ENCODE results near the gene ITPKA. TPM values are rescaled to one million over a fixed set of nuclear protein-coding genes. Genes with fewer than 3 reads are reported as not detected.

The ITPKA gene
- total RNA-seq, 1 experiment from 2014 or later = 7.7 TPM

DNA sequence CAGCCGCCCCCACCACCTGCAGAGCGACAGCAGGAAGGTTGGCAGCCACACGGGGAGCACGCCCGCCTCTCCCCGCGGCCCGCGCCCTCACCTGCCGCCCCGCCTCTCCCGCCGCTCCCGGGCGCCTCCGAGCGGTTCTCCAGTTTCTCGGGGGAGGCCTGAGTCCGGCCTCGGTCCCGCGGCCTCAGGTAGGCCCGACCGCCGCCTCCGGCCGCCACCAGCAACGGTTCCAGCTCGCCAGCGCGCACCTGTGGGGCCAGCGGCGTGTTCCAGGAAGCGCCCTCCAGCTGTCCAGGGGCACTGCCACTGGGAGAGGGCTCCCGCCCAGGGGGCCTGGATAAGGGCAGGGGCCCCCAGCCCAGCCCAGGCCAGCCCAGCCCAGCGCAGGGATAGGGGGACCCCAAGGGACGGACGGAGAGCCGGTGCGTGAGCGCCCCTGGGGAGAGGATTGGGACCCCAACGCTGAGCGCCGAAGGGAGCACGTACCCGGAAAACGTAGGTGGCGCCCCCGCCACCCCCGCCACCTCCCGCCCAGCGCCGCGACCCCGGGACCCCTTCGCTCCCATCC is 17.7 kb downstream of the ITPKA start:
- DNase-seq (ENCODE audit: low read depth) = no peak

DNA sequence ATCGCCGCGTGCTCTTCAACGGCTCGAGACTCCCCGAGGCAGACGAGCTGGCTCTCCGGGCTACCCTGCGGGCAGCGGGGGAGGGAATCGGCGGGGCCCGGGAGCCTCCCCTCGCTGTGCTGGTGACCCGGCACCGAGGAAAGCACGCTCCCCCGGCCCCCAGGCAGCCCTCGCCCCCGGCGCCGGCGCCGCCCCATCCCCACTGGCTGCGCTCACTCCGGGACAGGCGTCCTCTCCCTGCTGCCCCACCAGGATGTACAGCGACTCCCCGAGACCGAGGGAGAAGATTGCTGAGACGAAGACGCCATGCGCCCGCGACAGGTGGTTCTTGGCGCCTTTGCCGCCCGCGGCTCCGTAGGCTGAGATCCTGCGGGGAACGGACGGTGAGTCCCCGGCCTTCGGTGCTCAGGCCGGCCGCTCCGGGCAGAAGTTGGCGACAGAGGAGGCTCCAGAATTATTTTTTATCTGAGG is 18.3 kb downstream of the ITPKA start:
- DNase-seq (ENCODE audit: low read depth) = no peak

DNA sequence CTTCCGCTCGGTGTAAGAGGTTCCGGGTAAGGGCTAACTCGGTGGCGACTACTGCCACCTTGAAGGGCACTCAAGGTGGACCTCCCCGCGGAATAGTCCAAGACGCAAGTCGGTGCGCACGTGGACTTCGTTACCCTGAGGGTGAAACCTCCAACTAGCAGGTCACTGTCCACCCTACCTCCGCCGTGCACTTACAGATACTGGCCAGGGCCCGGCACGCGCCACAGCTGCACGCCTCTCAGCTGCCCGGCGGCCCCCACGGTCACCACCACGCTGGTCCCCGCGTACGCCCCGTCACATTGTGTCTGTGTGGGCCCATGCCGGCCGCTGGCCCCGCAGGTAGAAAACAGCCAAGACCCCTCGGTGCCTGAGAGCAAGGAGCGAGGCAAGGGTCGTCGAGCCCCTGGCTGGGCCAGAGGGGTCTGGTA is 18.9 kb downstream of the ITPKA start:
- DNase-seq (ENCODE audit: low read depth) = no peak

DNA sequence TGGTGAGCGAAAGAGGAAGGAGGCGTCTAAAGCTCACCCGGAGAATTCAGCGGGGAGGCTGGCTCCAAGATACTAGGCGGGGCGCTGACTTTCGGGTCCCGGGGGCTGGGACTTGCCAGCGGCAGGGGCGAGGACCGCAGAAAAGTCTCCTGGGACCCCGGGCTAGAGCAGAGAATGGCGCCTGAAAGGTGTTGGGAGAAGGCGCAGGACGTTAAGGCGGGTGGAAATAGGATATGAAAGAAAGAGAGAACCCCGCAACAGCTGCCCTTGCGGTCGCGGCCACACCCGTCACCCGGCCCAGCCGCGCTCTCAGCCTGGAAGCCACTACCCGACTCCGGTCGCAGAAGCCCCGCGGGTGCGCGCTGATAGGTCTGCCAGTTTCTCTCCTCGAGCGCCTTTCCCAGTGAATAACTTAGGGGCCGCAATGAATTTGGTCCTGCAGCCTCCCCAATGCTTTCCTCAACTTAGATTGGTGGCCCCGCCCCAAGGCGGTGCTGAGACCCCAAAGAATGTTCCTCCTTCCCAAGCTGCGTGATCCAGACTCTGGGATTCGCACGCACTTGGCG is 19.3 kb downstream of the ITPKA start:
- DNase-seq (ENCODE audit: low read depth) = peak; percentile 39

DNA sequence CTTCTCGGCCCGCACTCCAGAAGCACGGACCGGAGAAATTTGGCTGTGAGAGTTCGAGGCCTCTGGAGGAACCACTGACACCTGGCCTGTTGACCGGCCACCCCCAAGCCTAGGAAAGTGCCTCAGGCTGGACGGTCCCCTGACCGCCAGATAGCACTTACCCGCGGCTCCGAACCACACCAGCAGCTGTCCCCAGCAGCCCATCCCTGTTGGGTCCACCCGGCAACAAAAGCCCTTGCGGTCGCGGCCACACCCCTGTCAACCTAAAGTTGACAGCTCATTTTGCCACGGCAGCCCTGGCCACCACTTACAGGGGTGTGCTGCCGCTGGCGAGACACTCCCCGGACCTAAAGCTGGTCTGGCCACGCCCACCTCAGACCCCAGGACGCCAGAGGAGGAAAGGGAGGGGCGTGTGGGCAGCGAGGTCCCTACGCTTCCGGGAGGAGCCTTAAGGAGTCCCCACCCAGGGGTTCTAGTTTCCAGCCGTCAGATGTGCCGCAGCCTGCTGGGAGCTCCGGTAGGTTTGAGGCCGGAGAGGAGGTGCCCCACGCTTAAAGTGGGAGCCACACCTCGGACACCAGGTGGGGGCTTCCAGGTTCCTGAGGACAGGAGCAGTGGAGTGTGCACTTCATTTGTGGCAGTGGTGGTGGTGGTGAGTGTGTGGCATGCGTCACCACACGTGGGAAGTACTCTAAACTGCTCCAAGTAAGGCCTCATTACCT is 20.0 kb downstream of the ITPKA start, which contains the start of gene LTK:
Gene LTK, minus strand, starts transcription at position 322 of the 722 bp plus-strand sequence. Its CDS starts 118 bp downstream, at position 204.
- peak; percentile 69 for DNase-seq (ENCODE audit: low read depth)

DNA sequence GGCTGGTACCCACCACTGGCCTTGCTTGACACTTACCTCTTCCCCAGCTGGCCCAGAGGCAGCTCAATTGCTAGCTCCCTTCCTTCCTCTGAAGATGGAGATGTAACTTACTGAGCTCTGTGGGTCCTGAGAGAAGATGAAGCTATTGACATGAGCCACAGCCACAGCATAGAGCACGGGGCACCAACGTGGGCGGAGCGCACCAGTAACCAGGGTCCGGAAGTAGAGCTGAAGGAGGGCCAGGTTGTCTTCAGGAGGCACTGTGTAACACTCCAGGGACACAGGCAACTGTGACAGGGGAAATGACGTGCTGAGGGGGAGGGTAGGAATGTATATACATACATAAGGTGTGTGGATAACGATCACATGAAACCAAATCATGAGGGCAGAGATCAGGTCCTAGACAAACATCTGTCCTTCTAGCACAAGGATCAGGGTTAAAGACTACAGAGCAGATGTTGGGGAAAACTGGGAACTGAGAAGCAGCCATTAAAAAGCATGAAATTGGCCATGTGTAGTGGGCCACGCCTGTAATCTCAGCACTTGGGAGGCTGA is 24.3 kb downstream of the ITPKA start:
- no peak for DNase-seq (ENCODE audit: low read depth)

DNA sequence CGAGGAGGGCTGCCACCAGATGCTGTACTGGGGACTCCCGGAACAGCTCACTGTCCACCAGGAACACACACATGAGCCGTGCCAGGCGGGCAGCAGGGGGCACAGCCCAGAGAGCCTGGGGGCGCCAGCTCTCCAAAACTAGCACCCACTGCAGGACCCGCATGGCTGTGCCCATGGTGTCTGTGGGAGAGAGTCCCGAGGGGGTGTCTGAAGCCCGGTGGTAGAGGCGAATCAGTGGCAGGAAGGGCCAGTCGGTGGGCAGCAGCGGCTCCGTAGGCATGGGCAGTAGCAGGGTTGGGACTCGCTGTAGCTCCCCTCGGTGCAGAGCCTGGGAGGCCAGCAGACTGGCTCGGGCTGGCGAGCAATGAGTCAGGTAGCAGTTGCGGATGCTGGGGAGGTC is 27.0 kb downstream of the ITPKA start:
- no peak for DNase-seq (ENCODE audit: low read depth)

DNA sequence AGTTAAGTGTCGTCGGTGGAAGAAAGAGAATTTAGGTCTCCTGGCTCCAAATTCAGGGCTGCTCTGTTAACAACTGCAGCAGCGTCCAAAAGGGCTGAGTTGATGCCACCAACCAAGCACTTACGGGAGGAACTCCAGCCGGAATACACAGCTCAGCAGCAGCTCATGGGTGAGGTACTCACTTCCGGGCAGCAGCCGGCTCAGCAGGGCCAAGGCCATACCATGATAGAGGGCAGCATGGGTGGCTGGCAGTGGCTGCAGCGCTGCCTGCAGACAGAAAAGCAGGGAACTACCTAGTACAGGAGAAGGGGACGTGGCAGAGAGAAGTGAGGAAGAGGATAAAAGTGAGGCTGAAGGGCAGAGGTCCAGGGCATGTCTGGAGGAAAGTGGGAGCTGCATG is 27.9 kb downstream of the ITPKA start:
- DNase-seq (ENCODE audit: low read depth) = no peak

DNA sequence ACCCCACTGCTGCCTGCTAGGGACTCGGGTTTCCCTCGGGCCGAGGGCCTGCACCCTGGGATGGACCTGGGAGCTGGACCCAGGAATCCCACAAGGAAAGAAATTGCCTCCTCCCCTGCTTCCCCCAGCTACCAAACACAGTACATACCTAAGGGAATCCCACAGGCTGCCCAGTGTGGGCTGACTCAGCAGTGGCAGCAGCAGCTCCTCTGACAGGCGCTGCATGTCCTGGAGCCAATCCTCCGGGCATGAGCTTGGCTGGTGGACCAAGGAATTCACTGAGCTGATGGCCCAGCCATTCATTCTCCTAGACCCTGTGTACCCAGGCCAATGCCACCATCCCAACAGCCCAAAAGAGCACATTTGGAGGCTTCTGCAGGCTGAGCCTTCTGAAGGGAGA is 29.4 kb downstream of the ITPKA start:
- no peak for DNase-seq (ENCODE audit: low read depth)

DNA sequence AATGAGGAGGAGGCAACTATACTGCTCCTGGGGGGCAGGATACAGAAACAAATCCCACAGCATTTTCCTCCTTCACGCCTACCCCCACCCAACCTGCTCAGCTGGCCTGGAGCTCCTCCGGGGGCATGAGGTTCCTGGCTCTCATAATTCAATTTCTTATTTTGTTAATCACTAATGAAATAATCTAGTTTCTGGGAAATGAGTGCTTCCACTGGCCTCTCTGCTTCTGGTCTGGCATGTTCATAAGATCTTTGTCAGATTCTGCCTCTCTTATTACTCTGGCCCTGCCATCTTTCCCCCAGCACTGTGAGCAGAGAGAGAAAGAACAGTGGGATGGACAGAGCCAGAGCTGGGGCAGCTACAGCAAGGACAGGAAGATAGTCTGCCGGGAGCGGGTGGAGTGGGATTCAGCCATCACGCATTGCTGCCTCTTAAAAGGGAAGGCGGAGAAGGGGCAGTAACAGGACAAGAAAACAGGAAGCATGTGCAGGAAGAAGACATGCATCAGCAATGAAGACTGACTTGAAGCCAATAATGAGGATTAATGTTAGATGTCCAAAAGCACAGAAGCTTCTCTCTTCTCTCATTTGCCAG is 36.8 kb downstream of the ITPKA start:
- no peak for DNase-seq (ENCODE audit: low read depth)

DNA sequence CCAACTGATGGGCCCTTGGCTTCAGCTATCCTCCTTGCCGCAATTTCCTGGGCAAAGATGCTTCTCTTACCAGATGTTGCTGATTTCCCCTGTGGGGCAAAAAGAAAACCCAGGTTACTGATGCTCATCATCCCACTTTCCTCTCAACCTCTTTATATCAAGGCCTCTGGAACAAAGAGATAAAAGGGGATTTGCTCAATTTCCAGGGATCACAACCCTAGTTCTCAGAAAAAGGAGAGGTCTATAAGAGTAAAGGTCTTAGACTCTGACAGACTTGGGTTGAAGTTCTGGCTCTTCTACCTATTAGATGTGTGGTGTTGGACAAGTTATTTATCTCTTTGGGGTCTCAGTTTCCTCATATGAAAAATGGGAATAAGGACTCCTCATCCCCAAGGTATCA is 41.9 kb downstream of the ITPKA start:
- no peak for DNase-seq (ENCODE audit: low read depth)

DNA sequence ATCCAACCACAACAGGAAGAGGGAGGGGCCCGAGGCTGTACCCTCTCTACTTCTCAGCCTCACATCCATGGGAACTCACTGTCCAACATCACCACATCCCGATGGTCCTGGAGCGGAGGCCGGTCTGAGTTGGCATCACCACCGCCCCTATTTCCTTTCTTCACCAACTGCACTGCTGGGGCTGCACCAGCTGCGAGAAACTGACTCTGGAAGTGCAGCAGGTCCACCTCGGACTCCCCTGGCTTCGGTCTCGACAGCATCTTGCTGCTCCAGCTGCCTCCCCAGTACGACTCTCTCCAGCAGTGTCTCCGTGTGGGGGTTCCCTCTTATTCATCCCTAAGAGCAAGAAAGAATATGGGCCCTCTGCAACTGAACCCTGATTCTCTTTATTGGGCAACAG is 43.2 kb downstream of the ITPKA start:
- DNase-seq (ENCODE audit: low read depth) = no peak

DNA sequence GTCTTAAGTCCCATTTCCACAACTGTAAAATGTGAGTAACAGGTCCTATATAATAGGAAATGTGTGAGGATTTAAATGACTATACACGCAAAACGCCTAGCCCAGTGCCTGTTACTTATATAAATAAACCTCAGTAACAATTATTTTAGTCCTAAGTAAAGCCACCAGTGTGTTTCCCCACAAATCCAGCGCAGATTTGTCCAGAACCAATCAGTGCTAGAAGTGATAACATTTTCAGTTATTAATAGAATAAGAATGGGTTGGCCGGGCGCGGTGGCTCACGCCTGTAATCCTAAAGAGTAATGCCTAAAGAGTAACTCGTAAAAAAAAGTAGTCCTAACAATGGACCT is 49.8 kb downstream of the ITPKA start:
- DNase-seq (ENCODE audit: low read depth) = no peak

DNA sequence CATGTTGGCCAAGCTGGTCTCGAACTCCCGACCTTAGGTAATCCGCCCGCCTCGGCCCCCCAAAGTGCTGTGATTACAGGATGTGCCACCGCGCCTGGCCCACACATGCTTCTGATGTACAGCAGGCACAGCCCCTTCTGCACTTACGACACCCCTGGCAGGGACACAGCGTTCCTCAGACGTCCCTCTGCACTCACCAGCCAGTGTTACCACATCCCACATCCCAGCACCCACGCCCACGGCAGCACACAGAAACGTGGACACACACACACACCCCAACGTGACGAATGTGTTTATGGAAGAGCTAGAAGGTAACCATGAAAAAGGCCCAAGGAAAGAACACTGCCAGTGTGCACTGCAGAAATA is 51.0 kb downstream of the ITPKA start:
- DNase-seq (ENCODE audit: low read depth) = peak; percentile 13

DNA sequence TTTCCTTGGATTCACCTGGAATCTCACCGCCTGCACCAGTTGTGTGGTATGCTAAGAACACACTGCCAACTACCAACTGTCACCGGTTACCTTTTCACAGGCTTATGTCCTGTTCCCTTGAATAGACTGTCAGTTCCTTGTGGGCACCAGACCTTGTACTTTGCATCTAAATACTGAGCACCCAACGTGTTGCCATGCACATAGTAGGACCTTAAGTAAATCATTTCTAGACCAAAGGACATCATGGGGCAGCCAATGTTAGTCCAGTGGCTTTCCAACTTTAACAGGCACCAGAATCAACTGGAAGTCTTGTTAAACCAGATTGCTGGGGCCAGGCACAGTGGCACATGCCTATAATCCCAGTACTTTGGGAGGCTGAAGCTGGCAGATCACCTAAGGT is 51.5 kb downstream of the ITPKA start:
- DNase-seq (ENCODE audit: low read depth) = no peak

DNA sequence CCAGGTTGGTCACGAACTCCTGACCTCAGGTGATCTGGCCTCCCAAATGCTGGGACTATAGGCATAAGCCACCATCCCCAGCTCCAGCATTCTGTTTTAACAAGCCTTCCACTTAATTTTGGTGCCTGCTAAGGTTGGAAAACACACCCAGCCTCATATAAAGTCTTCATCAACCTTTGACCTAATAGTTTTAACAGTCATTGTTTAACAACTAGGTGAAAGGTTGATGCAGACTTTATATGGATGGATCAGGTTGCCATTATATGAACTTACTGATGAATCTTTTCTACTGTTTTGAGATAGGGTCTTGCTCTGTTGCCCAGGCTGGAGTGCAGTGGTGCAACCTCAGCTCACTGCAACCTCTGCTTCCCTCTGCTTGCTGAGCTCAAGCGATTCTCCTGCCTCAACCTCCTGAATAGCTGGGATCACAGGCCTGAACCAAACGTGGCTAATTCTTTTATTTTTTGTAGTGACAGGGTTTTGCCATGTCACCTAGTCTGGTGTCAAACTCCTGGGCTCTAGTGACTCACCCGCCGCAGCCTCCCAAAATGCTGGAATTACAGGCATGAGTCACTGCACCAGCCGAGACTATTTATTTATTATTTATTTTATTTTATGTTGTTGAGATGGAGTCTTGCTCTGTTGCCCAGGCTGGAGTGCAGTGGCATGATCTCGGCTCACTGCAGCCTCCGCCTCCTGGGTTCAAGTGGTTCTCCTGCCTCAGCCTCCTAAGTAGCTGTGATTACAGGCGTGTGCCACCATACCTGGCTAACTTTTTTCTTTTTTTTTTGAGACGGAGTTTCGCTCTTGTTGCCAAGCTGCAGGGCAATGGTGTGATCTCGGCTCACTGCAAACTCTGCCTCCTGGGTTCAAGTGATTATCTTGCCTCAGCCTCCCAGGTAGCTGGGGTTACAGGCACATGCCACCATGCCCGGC is 53.4 kb downstream of the ITPKA start:
- DNase-seq (ENCODE audit: low read depth) = peak; percentile 78

DNA sequence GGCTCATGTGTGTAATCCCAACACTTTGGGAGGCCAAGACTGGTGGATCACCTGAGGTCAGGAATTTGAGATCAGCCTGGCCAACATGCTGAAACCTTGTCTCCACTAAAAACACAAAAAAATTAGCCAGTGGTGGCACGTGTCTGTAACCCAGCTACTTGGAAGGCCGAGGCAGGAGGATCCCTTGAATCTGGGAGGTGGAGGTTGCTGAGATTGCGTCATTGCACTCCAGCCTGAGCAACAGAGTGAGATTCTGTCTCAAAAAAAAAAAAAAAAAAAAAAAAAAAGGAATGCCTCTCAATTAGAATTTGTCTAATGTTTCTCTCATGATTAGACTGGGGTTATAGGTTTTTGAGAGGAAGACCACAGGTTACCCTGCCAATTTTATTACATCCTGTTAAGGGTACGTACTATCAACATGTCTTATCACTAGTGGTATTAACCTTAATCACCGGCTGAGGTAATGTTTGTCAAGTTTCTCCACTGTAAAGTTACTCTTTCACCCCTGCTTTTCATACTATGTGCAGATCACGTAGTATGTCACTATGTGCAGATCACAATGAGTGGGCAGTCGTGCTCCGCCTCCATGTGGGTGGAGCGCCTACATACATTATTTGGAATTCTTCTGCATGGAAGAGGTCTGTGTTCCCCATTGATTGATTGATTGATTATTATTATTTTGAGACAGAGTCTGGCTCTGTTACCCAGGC is 56.5 kb downstream of the ITPKA start:
- no peak for DNase-seq (ENCODE audit: low read depth)

Data from Daoy (cell line).